GM23338 (cell line): ENCODE results near the gene FAM217B. TPM values are rescaled to one million over a fixed set of nuclear protein-coding genes. Genes with fewer than 3 reads are reported as not detected.

Source experiments
- ATAC-seq: fragments of 200-7000 bp; cut with Tn5 transposase; 3 replicates; pipeline ENCODE4 v1.9.1; 2020
- DNase-seq: peaks from one replicate; pipeline ENCODE4 v3.0.0-alpha.2; 2015; ENCODE audit warnings: low spot score
- H2AFZ ChIP-seq: fragments of 200-600 bp; sonication (generic); 2 replicates; pipeline ENCODE4 v1.8.0; 2016; ENCODE audit warnings: antibody characterized with exemption, mild to moderate bottlenecking, moderate library complexity
- H3F3A ChIP-seq: fragments of 200-600 bp; sonication (generic); replicated peaks from 2 replicates; pipeline ENCODE4 v1.8.0; 2017; ENCODE audit warnings: antibody characterized with exemption, mixed run types, low read depth
- H3K27ac ChIP-seq: fragments of 200-600 bp; sonication (generic); 2 replicates; pipeline ENCODE4 v1.6.1; 2016; ENCODE audit warnings: low read depth
- H3K27me3 ChIP-seq: fragments of 200-600 bp; sonication (generic); 2 replicates; pipeline ENCODE4 v1.8.0; 2016; ENCODE audit warnings: mild to moderate bottlenecking, mixed run types, moderate library complexity; ENCODE audit not compliant: insufficient read depth
- H3K36me3 ChIP-seq: fragments of 200-600 bp; sonication (generic); 2 replicates; pipeline ENCODE4 v1.8.0; 2016; ENCODE audit warnings: mild to moderate bottlenecking; ENCODE audit not compliant: insufficient read depth
- H3K4me1 ChIP-seq: fragments of 200-600 bp; sonication (generic); 2 replicates; pipeline ENCODE4 v1.8.0; 2016; ENCODE audit warnings: mild to moderate bottlenecking, moderate library complexity; ENCODE audit not compliant: insufficient read depth
- H3K4me2 ChIP-seq: fragments of 200-600 bp; sonication (generic); 2 replicates; pipeline ENCODE4 v1.7.1; 2017; ENCODE audit warnings: mixed run types
- H3K4me3 ChIP-seq: fragments of 200-600 bp; sonication (generic); 2 replicates; pipeline ENCODE4 v1.6.1; 2016; ENCODE audit warnings: mixed run types
- H3K79me2 ChIP-seq: fragments of 200-600 bp; sonication (generic); replicated peaks from 2 replicates; pipeline ENCODE4 v1.8.0; 2017; ENCODE audit warnings: mild to moderate bottlenecking; ENCODE audit not compliant: insufficient read depth
- H3K9me2 ChIP-seq: fragments of 200-600 bp; sonication (generic); 2 replicates; pipeline ENCODE4 v1.8.0; 2017; ENCODE audit not compliant: insufficient read depth
- H4K20me1 ChIP-seq: fragments of 200-600 bp; sonication (generic); replicated peaks from 2 replicates; pipeline ENCODE4 v1.8.0; 2017; ENCODE audit warnings: mild to moderate bottlenecking; ENCODE audit not compliant: insufficient read depth
- H3K27ac Mint-ChIP-seq: 2 replicates; pipeline ENCODE4 v1.8.0; 2020; ENCODE audit warnings: inconsistent platforms, mild to moderate bottlenecking, moderate library complexity, mixed read lengths
- H3K27me3 Mint-ChIP-seq: 3 replicates; pipeline ENCODE4 v1.8.0; 2022; ENCODE audit warnings: low read depth, mild to moderate bottlenecking, moderate library complexity, mixed read lengths, inconsistent platforms; ENCODE audit not compliant: insufficient read depth, poor library complexity
- H3K36me3 Mint-ChIP-seq: 3 replicates; pipeline ENCODE4 v1.8.0; 2021; ENCODE audit warnings: low read depth, mild to moderate bottlenecking, inconsistent platforms, moderate library complexity, mixed read lengths
- H3K4me1 Mint-ChIP-seq: 3 replicates; pipeline ENCODE4 v1.8.0; 2020; ENCODE audit warnings: mild to moderate bottlenecking, inconsistent platforms, mixed read lengths
- H3K4me3 Mint-ChIP-seq: 3 replicates; pipeline ENCODE4 v1.8.0; 2021; ENCODE audit warnings: moderate library complexity, mild to moderate bottlenecking, inconsistent platforms, mixed read lengths
- H3K9me3 Mint-ChIP-seq: 3 replicates; pipeline ENCODE4 v1.8.0; 2020; ENCODE audit warnings: moderate library complexity, mild to moderate bottlenecking, inconsistent platforms, mixed read lengths
- CREB1 ChIP-seq: fragments of 250-450 bp; sonication (Bioruptor Pico); IDR thresholded peaks from 2 replicates; pipeline ENCODE4 v1.5.0; 2020; ENCODE audit warnings: low read depth, mild to moderate bottlenecking, moderate library complexity
- CTCF ChIP-seq, 2 experiments: fragments of 200-600 bp in 1 of 2; sonication (generic) in 1 of 2; conservative IDR thresholded peaks; 2 replicates each; pipeline versions ENCODE4 v1.5.1 to v1.6.1; 2016 to 2017; ENCODE audit warnings: antibody characterized with exemption in 2 of 2, low read depth in 2 of 2, mild to moderate bottlenecking in 2 of 2, moderate library complexity in 1 of 2
- EZH2phosphoT487 ChIP-seq: fragments of 200-600 bp; sonication (generic); IDR thresholded peaks from one replicate; pipeline ENCODE4 v1.8.1; 2018; ENCODE audit warnings: antibody characterized with exemption; ENCODE audit not compliant: unreplicated experiment
- NANOG ChIP-seq: IDR thresholded peaks from 2 replicates; pipeline ENCODE4 v1.6.1; 2016; ENCODE audit warnings: antibody characterized with exemption, borderline replicate concordance
- POLR2AphosphoS5 ChIP-seq: IDR thresholded peaks from 2 replicates; pipeline ENCODE4 v1.6.1; 2016; ENCODE audit warnings: antibody characterized with exemption, low read depth
- STAT1 ChIP-seq: IDR thresholded peaks from one replicate; pipeline ENCODE4 v1.6.1; 2016; ENCODE audit warnings: antibody characterized with exemption; ENCODE audit not compliant: unreplicated experiment
- ZNF331 ChIP-seq: fragments of 250-450 bp; sonication (Bioruptor Pico); IDR thresholded peaks from 2 replicates; pipeline ENCODE4 v1.5.0; 2020; ENCODE audit warnings: low read depth, mild to moderate bottlenecking, moderate library complexity
- ZNF462 ChIP-seq: fragments of 250-450 bp; sonication (Bioruptor Pico); IDR thresholded peaks from 2 replicates; pipeline ENCODE4 v1.5.0; 2020; ENCODE audit warnings: mild to moderate bottlenecking, moderate library complexity
- polyA plus RNA-seq: library from polyadenylated mRNA; unstranded; fragments of >200 nt; fragmentation: Nextera tagmentation; extraction: Ambion mirVana; gene quantifications from 2 replicates; pipeline ENCODE4 v1.2.1, GENCODE V29; 2016
- total RNA-seq: library from RNA; depleted of rRNA; stranded (reverse); fragments of >200 nt; shearing (Covaris generic); gene quantifications from 2 replicates; pipeline ENCODE4 v1.2.3, GENCODE V29; 2014
- TF ChIP-seq, protein P1 (sequence below): IDR thresholded peaks from one replicate; pipeline ENCODE4 v1.6.1; 2018; ENCODE audit warnings: antibody characterized with exemption; ENCODE audit not compliant: unreplicated experiment
- TF ChIP-seq, protein P2 (sequence below): IDR thresholded peaks from 2 replicates; pipeline ENCODE4 v1.6.1; 2016; ENCODE audit warnings: antibody characterized with exemption

FAM217B gene
- total and polyA plus RNA-seq, 2 experiments from 2014 or later: 13.2 to 25.9 TPM

GRCh38 chr20:59984541-59984940, 44.4 kb downstream of the FAM217B start (continued):
- TF ChIP-seq ZNF462 (CRISPR knock-in tag): no peak
- no peak for TF ChIP-seq STAT1
- TF ChIP-seq ZNF331 (CRISPR knock-in tag): no peak
- TF ChIP-seq POLR2AphosphoS5: no peak
- no peak for TF ChIP-seq CTCF (conservative IDR thresholded peaks at IDR 0.05; ENCODE audit: low read depth in 2 of 2)

- Histone ChIP-seq H3F3A (no peaks in the 10 kb centered on the region), H3K27me3 (no peaks in the 10 kb centered on the region), H3K4me2 (no peak overlapping the region), H3K27ac (no peak overlapping the region), H3K36me3 (no peaks in the 10 kb centered on the region), H2AFZ (no peak overlapping the region), H3K4me3 (no peak overlapping the region), H3K79me2 (no peaks in the 10 kb centered on the region), H3K9me2 (no peaks in the 10 kb centered on the region), H3K4me1 (peaks cover 5% of the 10 kb centered on the region; the same call in 1 of the 2 replicates), H4K20me1 (no peaks in the 10 kb centered on the region)
- DNase-seq: no peak
- peaks cover 10% of the 10 kb centered on the region; the same call in 2 of the 3 replicates for H3K4me1 Mint-ChIP-seq
- no peak overlapping the region for H3K4me3 Mint-ChIP-seq
- H3K9me3 Mint-ChIP-seq: no peaks in the 10 kb centered on the region; the same call in 2 of the 3 replicates
- peaks cover 3% of the 10 kb centered on the region for H3K27me3 Mint-ChIP-seq
- H3K27ac Mint-ChIP-seq: no peak overlapping the region
- H3K36me3 Mint-ChIP-seq: 0 out of 3 replicates have a peak, but pooled peaks cover 4% of the 10 kb centered on the region
- ATAC-seq: no peak
- no peak for TF ChIP-seq CREB1 (CRISPR knock-in tag)
- no peak for TF ChIP-seq ZNF331 (CRISPR knock-in tag)
- TF ChIP-seq CTCF (conservative IDR thresholded peaks at IDR 0.05; ENCODE audit: low read depth in 2 of 2): no peak
- TF ChIP-seq, protein P1, sequence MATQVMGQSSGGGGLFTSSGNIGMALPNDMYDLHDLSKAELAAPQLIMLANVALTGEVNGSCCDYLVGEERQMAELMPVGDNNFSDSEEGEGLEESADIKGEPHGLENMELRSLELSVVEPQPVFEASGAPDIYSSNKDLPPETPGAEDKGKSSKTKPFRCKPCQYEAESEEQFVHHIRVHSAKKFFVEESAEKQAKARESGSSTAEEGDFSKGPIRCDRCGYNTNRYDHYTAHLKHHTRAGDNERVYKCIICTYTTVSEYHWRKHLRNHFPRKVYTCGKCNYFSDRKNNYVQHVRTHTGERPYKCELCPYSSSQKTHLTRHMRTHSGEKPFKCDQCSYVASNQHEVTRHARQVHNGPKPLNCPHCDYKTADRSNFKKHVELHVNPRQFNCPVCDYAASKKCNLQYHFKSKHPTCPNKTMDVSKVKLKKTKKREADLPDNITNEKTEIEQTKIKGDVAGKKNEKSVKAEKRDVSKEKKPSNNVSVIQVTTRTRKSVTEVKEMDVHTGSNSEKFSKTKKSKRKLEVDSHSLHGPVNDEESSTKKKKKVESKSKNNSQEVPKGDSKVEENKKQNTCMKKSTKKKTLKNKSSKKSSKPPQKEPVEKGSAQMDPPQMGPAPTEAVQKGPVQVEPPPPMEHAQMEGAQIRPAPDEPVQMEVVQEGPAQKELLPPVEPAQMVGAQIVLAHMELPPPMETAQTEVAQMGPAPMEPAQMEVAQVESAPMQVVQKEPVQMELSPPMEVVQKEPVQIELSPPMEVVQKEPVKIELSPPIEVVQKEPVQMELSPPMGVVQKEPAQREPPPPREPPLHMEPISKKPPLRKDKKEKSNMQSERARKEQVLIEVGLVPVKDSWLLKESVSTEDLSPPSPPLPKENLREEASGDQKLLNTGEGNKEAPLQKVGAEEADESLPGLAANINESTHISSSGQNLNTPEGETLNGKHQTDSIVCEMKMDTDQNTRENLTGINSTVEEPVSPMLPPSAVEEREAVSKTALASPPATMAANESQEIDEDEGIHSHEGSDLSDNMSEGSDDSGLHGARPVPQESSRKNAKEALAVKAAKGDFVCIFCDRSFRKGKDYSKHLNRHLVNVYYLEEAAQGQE: no peak
- no peak for TF ChIP-seq NANOG
- TF ChIP-seq STAT1: no peak
- TF ChIP-seq EZH2phosphoT487: no peak
- TF ChIP-seq, protein P2, sequence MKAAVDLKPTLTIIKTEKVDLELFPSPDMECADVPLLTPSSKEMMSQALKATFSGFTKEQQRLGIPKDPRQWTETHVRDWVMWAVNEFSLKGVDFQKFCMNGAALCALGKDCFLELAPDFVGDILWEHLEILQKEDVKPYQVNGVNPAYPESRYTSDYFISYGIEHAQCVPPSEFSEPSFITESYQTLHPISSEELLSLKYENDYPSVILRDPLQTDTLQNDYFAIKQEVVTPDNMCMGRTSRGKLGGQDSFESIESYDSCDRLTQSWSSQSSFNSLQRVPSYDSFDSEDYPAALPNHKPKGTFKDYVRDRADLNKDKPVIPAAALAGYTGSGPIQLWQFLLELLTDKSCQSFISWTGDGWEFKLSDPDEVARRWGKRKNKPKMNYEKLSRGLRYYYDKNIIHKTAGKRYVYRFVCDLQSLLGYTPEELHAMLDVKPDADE: no peak
Observed at GRCh38 chr20:59985164-59985563, 45.0 kb downstream of the FAM217B start.
